Chondrocyte (in vitro differentiated cells): ENCODE results near the gene RASA4. TPM values are rescaled to one million over a fixed set of nuclear protein-coding genes. Genes with fewer than 3 reads are reported as not detected.
"Not testable (repeated sequence)": the region's sequence is repeated elsewhere in the genome, so short reads cannot be mapped to it uniquely, and the experiment has no call there.

Source experiments
- DNase-seq: peaks from one replicate; pipeline ENCODE4 v3.0.0; 2021; ENCODE audit warnings: mixed read lengths, low spot score
- H3K27ac Mint-ChIP-seq: one replicate; pipeline ENCODE4 v1.8.0; 2021; ENCODE audit warnings: mild to moderate bottlenecking, moderate library complexity, mixed read lengths; ENCODE audit not compliant: unreplicated experiment
- H3K27me3 Mint-ChIP-seq: 2 replicates; pipeline ENCODE4 v1.8.0; 2021; ENCODE audit warnings: low read depth, mixed read lengths
- H3K36me3 Mint-ChIP-seq: 2 replicates; pipeline ENCODE4 v1.8.0; 2021; ENCODE audit warnings: low read depth, mixed read lengths
- H3K4me1 Mint-ChIP-seq: 2 replicates; pipeline ENCODE4 v1.8.0; 2021; ENCODE audit warnings: low read depth, mild to moderate bottlenecking, mixed read lengths
- H3K4me3 Mint-ChIP-seq: one replicate; pipeline ENCODE4 v1.8.0; 2021; ENCODE audit warnings: mild to moderate bottlenecking, moderate library complexity, mixed read lengths; ENCODE audit not compliant: unreplicated experiment
- H3K9me3 Mint-ChIP-seq: 2 replicates; pipeline ENCODE4 v1.8.0; 2021; ENCODE audit warnings: low read depth, mixed read lengths
- total RNA-seq: library from RNA; stranded (reverse); gene quantifications from 3 replicates; pipeline ENCODE4 v1.2.1, GENCODE V29; 2021
- TF ChIP-seq, protein P1 (sequence below): fragments of 200-600 bp; sonication (generic); IDR thresholded peaks from 2 replicates; pipeline ENCODE4 v1.5.0; 2021; ENCODE audit warnings: antibody characterized with exemption, mild to moderate bottlenecking, moderate library complexity

The RASA4 gene
- total RNA-seq, 1 donor from 2014 or later = 24.0 TPM

DNA sequence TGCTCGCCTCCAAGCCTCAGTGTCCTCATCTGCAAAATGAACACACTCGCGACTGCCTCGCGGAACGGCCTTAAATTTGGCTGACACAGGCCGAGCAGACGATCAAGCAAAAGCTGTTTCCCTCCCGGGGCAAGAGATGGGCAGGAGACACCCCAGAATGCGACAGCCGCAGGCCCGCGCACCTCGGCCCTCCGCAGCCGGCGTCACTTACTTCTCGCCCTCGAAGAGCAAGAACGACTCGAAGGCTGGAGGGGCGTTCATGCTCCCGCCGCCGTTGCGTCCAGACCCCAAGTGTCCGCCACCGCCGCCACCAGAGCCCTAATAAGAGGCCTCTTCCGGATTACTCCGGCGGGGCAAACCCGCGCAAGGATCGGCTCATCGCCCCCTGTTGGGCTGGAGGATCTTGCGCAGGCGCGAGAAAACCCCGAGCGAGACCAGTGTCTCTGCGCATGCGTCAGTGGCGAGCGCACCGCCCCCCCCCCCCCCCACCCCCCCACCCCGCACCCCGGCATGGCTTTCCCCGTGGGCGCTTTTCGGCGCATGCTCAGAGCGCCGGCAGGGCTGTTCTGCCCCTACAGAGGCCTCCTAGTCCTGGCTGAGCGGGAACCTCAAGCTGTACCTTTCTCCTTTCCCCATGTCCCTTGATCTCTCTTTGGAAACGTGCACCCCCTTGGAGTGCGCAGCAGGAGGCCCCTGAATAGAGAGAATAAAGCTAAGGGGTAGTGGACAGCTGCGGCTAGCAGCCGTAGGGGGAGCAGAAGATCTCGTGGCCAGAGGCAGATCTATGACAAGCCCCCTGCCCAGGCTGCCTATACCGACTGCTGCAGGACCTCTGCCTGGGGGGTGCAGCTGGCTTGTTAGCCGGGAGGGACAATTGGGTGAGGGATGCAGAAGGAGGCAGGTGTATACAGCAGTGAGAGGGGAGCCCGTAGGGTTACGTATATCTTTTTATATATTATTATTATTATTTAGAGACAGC, 44.0 kb downstream of the RASA4 start, which contains the start of gene POLR2J3:
POLR2J3 (minus strand) TSS at position 323 of the 979 bp plus-strand sequence; CDS start at position 261, 62 bp downstream.
- not testable (repeated sequence) for H3K36me3 Mint-ChIP-seq, H3K4me1 Mint-ChIP-seq, H3K27me3 Mint-ChIP-seq, H3K9me3 Mint-ChIP-seq, H3K27ac Mint-ChIP-seq
- DNase-seq = peak; percentile 92
- TF ChIP-seq, protein P1, sequence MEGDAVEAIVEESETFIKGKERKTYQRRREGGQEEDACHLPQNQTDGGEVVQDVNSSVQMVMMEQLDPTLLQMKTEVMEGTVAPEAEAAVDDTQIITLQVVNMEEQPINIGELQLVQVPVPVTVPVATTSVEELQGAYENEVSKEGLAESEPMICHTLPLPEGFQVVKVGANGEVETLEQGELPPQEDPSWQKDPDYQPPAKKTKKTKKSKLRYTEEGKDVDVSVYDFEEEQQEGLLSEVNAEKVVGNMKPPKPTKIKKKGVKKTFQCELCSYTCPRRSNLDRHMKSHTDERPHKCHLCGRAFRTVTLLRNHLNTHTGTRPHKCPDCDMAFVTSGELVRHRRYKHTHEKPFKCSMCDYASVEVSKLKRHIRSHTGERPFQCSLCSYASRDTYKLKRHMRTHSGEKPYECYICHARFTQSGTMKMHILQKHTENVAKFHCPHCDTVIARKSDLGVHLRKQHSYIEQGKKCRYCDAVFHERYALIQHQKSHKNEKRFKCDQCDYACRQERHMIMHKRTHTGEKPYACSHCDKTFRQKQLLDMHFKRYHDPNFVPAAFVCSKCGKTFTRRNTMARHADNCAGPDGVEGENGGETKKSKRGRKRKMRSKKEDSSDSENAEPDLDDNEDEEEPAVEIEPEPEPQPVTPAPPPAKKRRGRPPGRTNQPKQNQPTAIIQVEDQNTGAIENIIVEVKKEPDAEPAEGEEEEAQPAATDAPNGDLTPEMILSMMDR = peak; percentile 71
- H3K4me3 Mint-ChIP-seq = peak within 1 kb of the TSS; percentile 67

DNA sequence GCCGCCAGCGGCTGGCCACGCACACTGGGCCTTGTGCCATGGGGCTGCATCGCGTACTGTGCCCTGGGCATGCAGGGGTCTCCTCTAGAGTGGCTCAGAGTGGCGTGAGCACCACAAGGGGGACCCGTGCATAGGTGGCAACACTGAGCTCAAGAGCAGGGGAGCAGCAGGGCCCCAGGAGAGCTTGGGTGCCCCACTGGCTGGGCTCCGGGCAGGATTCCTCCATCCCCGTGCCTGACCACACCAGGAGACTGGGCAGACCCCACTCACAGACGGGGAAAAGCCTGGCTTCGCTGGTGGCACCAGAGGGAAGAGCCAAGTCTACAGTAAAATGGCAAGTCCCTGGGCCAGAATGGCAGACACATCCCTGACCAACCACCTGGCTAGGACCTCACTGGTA, 47.9 kb downstream of the RASA4 start:
- H3K27ac Mint-ChIP-seq, H3K27me3 Mint-ChIP-seq, H3K4me3 Mint-ChIP-seq, H3K4me1 Mint-ChIP-seq, H3K36me3 Mint-ChIP-seq, H3K9me3 Mint-ChIP-seq: not testable (repeated sequence)
- DNase-seq = peak; percentile 72

DNA sequence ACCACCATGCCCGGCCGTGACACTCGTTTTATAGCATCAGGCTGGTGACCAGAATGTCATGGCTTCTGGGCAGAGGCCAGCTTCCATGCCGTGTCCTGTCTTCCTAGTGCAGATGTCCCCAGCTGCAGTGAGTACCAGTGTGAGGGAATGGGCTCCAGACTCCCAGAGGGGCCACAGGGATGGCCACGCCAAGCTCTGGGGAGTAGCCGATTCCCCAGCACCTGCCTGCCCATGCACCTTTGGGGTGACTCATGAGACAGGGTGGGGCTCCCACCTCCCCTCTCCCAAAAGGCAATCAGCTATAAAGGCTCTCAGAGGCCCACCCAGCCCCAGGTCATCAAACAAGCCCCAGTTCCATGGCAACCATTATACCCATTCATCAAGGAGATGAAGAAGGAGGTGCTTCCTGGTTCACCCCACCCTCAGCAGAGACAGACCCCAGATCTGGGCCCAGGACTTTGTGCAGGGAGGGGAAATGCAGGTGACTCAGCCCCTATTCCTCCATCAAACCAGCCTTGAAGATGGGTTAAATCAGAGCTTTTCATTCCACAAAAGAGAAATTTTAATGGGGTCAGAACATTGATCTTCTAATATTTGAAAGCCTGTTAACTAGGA, 65.6 kb downstream of the RASA4 start, which contains the start of gene SPDYE2:
SPDYE2 (plus strand) TSS at position 419 of the 615 bp plus-strand sequence. CDS start 2,030 bp downstream, outside the sequence.
- H3K4me1 Mint-ChIP-seq, H3K27ac Mint-ChIP-seq, H3K27me3 Mint-ChIP-seq, DNase-seq, H3K4me3 Mint-ChIP-seq, H3K36me3 Mint-ChIP-seq, H3K9me3 Mint-ChIP-seq: not testable (repeated sequence)

DNA sequence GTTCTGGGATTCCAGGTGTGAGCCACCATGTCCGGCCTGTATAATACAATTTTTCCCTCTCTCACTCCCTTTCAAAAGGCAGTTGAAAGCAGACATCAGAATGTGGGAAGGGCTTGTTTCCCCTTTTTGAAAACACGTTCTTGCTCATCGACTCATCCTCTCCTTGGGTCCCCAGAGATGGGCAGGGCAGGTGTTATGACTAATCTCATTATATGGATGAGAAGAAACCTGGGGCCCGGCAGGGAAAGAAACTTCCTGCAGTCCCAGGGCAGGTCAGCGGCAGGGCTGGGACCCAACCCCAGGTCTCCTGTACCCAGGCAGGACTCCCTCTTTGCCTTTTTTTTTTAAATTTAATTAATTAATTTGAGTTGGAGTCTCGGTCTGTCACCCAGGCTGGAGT, 70.2 kb downstream of the RASA4 start:
- not testable (repeated sequence) for H3K36me3 Mint-ChIP-seq, DNase-seq, H3K4me1 Mint-ChIP-seq, H3K27ac Mint-ChIP-seq, H3K4me3 Mint-ChIP-seq, H3K9me3 Mint-ChIP-seq, H3K27me3 Mint-ChIP-seq

DNA sequence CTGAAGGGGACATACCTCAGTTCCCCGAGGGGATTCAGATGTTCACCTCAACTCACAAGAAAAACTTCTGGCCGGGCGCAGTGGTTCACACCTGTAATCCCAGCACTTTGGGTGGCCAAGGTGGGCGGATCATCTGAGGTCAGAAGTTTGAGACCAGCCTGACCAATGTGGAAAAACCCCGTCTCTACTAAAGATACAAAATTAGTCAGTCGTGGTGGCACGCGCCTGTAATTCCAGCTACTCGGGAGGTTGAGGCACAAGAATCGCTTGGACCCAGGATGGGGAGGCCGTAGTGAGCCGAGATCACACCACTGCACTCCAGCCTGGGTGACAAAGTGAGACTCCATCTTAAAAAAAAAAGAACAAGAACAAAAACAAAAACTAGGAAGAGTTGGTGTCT, 71.3 kb downstream of the RASA4 start:
- H3K4me1 Mint-ChIP-seq, H3K36me3 Mint-ChIP-seq, H3K9me3 Mint-ChIP-seq, H3K27ac Mint-ChIP-seq, H3K27me3 Mint-ChIP-seq, DNase-seq, H3K4me3 Mint-ChIP-seq: not testable (repeated sequence)

DNA sequence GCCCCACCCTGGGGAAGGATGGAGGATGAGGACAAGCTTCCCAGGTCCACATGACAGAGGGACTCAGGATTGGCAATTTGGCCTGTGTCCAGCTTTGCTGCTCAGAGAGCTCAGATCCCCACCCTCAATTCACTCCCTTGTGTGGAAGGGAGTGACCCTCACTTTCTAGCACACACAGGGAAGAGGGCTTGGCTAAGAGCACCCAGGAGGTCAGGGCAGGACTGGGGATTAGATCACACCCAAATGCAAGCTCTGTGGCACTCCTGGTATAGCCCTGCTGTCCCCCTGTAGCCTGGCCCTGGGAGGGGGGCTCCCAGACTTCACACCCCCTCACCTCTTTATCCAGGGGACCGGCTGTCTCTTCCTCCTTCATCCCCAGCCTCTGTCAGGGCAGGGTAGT, 72.2 kb downstream of the RASA4 start:
- H3K27ac Mint-ChIP-seq, H3K36me3 Mint-ChIP-seq, DNase-seq, H3K27me3 Mint-ChIP-seq, H3K9me3 Mint-ChIP-seq, H3K4me3 Mint-ChIP-seq, H3K4me1 Mint-ChIP-seq: not testable (repeated sequence)

DNA sequence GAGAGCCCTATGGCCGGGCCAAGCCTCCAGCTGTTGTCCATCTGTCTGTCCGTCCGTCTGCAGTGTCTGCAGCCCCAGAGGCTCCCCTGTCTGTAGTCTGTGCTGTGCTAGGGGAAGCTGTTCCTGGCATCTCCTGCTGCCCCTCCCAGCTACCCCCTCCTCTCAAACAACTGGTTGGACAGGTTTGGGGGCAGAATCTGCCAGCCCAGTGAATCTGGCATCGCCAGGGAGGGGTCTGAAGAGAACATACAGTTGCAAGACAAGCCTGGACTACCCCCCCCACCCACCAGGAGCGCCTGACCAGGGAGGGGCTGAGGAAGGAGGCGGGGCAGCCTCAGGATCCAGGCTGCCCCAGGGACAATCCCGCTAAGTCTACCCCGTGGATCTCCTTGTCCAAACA, 73.0 kb downstream of the RASA4 start, which contains the start of gene UPK3BL2:
UPK3BL2 (minus strand) TSS at position 101 of the 400 bp plus-strand sequence; CDS start at position 41, 60 bp downstream.
- not testable (repeated sequence) for H3K27ac Mint-ChIP-seq, DNase-seq, H3K36me3 Mint-ChIP-seq, H3K9me3 Mint-ChIP-seq, H3K27me3 Mint-ChIP-seq, H3K4me1 Mint-ChIP-seq, H3K4me3 Mint-ChIP-seq

DNA sequence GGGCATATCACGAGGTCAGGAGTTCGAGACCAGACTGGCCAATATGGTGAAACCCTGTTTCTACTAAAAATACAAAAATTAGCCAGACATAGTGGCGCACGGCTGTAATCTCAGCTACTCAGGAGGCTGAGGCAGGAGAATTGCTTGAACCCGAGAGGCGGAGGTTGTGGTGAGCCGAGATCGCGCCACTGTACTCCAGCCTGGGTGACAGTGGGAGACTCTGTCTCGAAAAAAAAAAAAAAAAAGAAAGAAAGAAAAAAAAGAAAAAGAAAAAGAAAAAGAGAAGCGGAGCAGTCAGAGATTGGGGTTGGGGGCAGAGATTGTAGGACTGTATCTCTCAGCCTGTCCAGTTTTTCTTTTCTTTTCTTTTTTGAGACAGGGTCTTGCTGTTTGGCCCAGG, 73.8 kb downstream of the RASA4 start:
- not testable (repeated sequence) for H3K9me3 Mint-ChIP-seq, H3K4me3 Mint-ChIP-seq, DNase-seq, H3K27ac Mint-ChIP-seq, H3K27me3 Mint-ChIP-seq, H3K4me1 Mint-ChIP-seq, H3K36me3 Mint-ChIP-seq

DNA sequence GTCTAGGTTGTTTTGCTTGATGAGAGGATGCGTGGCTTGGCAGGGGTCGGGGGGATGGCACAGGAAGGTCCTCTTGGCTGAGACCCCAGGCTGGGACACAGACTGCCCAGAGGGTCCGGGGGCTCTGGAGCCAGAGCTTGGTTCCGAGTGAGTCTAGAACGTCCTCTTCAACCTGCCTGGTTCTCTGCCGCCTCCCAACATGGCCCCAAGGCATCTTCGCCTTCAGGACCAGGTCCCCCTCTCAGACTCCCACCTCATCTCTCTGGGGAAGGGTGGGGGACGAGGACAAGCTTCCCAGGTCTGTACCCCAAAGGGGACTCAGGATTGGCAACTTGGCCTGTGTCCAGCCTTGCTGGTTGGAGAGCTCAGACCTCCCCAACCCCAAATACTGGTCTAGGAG, 74.5 kb downstream of the RASA4 start:
- not testable (repeated sequence) for DNase-seq, H3K4me1 Mint-ChIP-seq, H3K36me3 Mint-ChIP-seq, H3K27ac Mint-ChIP-seq, H3K4me3 Mint-ChIP-seq, H3K27me3 Mint-ChIP-seq, H3K9me3 Mint-ChIP-seq

DNA sequence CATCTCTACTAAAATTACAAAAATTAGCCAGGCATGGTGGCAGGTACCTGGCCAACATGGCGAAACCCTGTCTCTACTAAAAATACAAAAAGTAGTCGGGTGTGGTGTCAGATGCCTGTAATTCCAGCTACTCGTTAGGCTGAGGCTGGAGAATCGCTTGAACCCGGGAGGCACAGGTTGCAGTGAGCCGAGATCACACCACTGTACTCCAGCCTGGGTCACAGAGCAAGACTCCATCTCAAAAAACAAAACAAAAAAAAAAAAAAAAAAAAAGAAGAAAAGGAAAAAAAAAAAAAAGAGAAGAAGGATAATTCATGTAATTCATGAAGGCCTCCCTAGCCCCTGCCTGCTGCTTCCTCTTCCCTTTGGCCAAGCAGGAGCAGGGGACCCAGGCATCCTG, 76.0 kb downstream of the RASA4 start:
- not testable (repeated sequence) for H3K27me3 Mint-ChIP-seq, DNase-seq, H3K4me1 Mint-ChIP-seq, H3K4me3 Mint-ChIP-seq, H3K36me3 Mint-ChIP-seq, H3K9me3 Mint-ChIP-seq, H3K27ac Mint-ChIP-seq

DNA sequence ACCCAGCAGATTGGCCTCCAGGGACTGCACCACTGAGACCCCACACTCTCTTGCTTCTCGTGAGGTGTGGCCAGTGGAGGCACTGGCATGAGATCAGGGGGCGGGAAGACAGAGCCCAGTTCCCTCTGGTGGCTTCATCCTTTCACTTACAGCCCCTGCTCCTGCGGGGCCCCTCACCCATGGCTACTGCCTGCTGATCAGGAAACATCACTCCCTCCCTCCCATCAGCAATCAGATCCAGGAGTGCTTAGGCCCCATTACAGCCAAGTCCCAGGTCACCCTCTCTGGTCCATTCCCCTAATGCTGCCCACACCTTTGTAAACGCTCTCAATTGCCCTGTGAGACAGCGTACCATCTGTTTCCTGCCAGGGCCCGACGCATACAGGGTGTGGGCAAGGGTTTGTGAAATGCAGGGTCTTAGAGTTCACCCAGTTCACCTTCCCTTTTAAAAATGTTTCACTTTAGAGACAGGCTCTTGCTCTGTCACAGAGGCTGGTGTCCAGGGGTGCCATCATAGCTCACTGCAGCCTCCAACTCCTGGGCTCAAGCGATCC, 81.4 kb downstream of the RASA4 start:
- H3K4me3 Mint-ChIP-seq, H3K4me1 Mint-ChIP-seq, H3K36me3 Mint-ChIP-seq, H3K27ac Mint-ChIP-seq, DNase-seq, H3K27me3 Mint-ChIP-seq, H3K9me3 Mint-ChIP-seq: not testable (repeated sequence)
